ENCODE data around the gene FAM83C. TPM values are rescaled to one million over a fixed set of nuclear protein-coding genes. Genes with fewer than 3 reads are reported as not detected.
A peak's percentile ranks its signal among the peaks of the same experiment; 100 is the strongest.

Gene FAM83C
- polyA plus RNA-seq, 3 donors = not detected

DNA sequence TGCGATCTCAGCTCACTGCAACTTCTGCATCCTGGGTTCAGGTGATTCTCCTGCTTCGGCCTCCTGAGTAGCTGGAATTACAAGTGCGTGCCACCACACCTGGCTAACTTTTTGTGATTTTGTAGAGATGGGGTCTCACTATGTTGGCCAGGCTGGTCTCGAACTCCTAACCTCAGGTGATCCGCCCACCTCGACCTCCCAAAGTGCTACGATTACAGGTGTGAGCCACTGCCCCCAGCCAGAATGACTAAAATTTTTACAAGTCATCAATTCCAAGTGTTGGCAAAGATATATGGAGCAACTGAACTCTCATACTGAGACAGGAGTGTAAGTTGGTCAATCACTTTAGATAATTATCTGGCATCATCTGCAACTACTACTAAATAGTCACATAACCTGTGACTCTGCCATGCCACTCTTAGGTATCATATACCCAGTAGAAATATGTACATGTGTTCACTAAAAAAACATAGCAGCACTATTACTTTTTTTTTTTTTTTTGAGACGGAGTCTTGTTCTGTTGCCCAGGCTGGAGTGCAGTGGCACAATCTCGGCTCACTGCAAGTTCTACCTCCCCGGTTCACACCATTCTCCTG is 10.6 kb downstream of the FAM83C start:
- H3K9me3 ChIP-seq (replicated peaks in 1 of 2; ENCODE audit: control insufficient read depth in 1 of 2, insufficient read depth in 1 of 2, low read length in 2 of 2) = no peaks in the 10 kb centered on the region
- WGBS (ENCODE audit: insufficient coverage) = 100% methylated on average over 2 of the region's 10 CpGs
- peaks cover 26 to 34% of the 10 kb centered on the region in 2 donors for H3K4me1 ChIP-seq (ENCODE audit: control insufficient read depth in 1 of 2, insufficient read depth in 2 of 2, low read length in 2 of 2)
- H3K4me3 ChIP-seq (replicated peaks in 1 of 3; ENCODE audit: low read depth in 2 of 3, low read length in 3 of 3) = no peak overlapping the region
- TF ChIP-seq, protein P1, sequence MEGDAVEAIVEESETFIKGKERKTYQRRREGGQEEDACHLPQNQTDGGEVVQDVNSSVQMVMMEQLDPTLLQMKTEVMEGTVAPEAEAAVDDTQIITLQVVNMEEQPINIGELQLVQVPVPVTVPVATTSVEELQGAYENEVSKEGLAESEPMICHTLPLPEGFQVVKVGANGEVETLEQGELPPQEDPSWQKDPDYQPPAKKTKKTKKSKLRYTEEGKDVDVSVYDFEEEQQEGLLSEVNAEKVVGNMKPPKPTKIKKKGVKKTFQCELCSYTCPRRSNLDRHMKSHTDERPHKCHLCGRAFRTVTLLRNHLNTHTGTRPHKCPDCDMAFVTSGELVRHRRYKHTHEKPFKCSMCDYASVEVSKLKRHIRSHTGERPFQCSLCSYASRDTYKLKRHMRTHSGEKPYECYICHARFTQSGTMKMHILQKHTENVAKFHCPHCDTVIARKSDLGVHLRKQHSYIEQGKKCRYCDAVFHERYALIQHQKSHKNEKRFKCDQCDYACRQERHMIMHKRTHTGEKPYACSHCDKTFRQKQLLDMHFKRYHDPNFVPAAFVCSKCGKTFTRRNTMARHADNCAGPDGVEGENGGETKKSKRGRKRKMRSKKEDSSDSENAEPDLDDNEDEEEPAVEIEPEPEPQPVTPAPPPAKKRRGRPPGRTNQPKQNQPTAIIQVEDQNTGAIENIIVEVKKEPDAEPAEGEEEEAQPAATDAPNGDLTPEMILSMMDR (IDR thresholded peaks at IDR 0.05) = no peak
- H3K36me3 Mint-ChIP-seq = peaks cover 30 to 40% of the 10 kb centered on the region in 2 donors
- peaks cover 0 to 1% (median 0%) of the 10 kb centered on the region in 7 donors for H3K9me3 Mint-ChIP-seq
- no peak overlapping the region for H3K4me3 Mint-ChIP-seq
- H3K4me2 ChIP-seq (replicated peaks; ENCODE audit: extremely low read depth, low read length, poor library complexity, severe bottlenecking) = no peak overlapping the region
- H3K27me3 ChIP-seq (ENCODE audit: control insufficient read depth in 2 of 2, insufficient read depth in 2 of 2, low read length in 2 of 2) = no peaks in the 10 kb centered on the region
- DNase-seq = no peak
- H3K36me3 ChIP-seq (replicated peaks in 1 of 2; ENCODE audit: control insufficient read depth in 1 of 2, insufficient read depth in 2 of 2, low read length in 2 of 2) = peaks cover 29 to 38% of the 10 kb centered on the region in 2 donors
- peaks cover 0 to 2% (median 1%) of the 10 kb centered on the region in 3 donors for H3K27me3 Mint-ChIP-seq (ENCODE audit: low read depth in 3 of 3)
- no peak overlapping the region for H3K27ac ChIP-seq (ENCODE audit: low read depth in 1 of 2, low read length in 2 of 2)
- H4K20me1 ChIP-seq (ENCODE audit: insufficient read depth, low read length) = peaks cover 11% of the 10 kb centered on the region
- H3K9ac ChIP-seq (ENCODE audit: insufficient read depth, low read length, poor library complexity, severe bottlenecking) = no peak overlapping the region
- H2AFZ ChIP-seq (ENCODE audit: insufficient read depth, low read depth, low read length, poor library complexity, severe bottlenecking) = no peak overlapping the region
- H3K79me2 ChIP-seq (ENCODE audit: insufficient read depth, low read length) = peaks cover 51% of the 10 kb centered on the region
- H3K4me1 Mint-ChIP-seq = peaks cover 35% of the 10 kb centered on the region
- intact Hi-C loops (cut with micrococcal nuclease) = no loop called here
- peak overlapping the region in 4 of 7 donors; percentile 32 to 73 (median 50) for H3K27ac Mint-ChIP-seq

DNA sequence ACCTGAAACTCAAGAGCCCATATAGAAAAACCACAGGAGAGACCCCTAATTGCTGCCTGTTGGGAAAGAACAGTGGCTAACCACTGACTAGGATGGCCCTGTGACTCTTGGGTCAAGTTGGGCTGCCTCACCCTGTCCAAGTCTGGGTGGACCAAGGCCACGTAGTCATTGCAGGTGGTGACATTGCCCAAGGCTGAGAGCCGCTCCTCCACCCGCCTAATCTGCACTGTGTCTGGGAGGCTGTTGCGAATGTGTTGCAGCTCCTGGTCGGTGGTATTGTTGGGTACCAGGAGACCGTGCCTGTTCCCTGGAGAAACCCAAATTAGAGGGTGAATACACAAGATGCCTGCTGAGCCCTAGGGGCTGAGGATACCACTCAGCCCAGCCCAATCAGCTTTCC is 11.7 kb downstream of the FAM83C start:
- H3K4me3 Mint-ChIP-seq = no peak overlapping the region
- peaks cover 30 to 41% of the 10 kb centered on the region in 2 donors for H3K4me1 ChIP-seq (ENCODE audit: control insufficient read depth in 1 of 2, insufficient read depth in 2 of 2, low read length in 2 of 2)
- peaks cover 35 to 47% of the 10 kb centered on the region in 2 donors for H3K36me3 Mint-ChIP-seq
- H3K9me3 Mint-ChIP-seq = peaks cover 0 to 1% (median 0%) of the 10 kb centered on the region in 7 donors
- WGBS (ENCODE audit: insufficient coverage) = 92% methylated on average over 6 of the region's 6 CpGs
- no peaks in the 10 kb centered on the region for H3K9me3 ChIP-seq (replicated peaks in 1 of 2; ENCODE audit: control insufficient read depth in 1 of 2, insufficient read depth in 1 of 2, low read length in 2 of 2)
- DNase-seq = no peak
- no peaks in the 10 kb centered on the region for H3K27me3 ChIP-seq (ENCODE audit: control insufficient read depth in 2 of 2, insufficient read depth in 2 of 2, low read length in 2 of 2)
- H3K4me3 ChIP-seq (replicated peaks in 1 of 3; ENCODE audit: low read depth in 2 of 3, low read length in 3 of 3) = no peak overlapping the region
- no peak overlapping the region for H3K9ac ChIP-seq (ENCODE audit: insufficient read depth, low read length, poor library complexity, severe bottlenecking)
- peaks cover 31% of the 10 kb centered on the region for H3K4me1 Mint-ChIP-seq
- TF ChIP-seq, protein P1 (IDR thresholded peaks at IDR 0.05) = no peak
- no peak overlapping the region for H3K4me2 ChIP-seq (replicated peaks; ENCODE audit: extremely low read depth, low read length, poor library complexity, severe bottlenecking)
- peak overlapping the region in 1 of 2 donors; percentile 97 for H3K27ac ChIP-seq (ENCODE audit: low read depth in 1 of 2, low read length in 2 of 2)
- peaks cover 33 to 49% of the 10 kb centered on the region in 2 donors for H3K36me3 ChIP-seq (replicated peaks in 1 of 2; ENCODE audit: control insufficient read depth in 1 of 2, insufficient read depth in 2 of 2, low read length in 2 of 2)
- no peak overlapping the region for H2AFZ ChIP-seq (ENCODE audit: insufficient read depth, low read depth, low read length, poor library complexity, severe bottlenecking)
- no peaks in the 10 kb centered on the region for H3K27me3 Mint-ChIP-seq (ENCODE audit: low read depth in 3 of 3)
- H3K79me2 ChIP-seq (ENCODE audit: insufficient read depth, low read length) = peaks cover 62% of the 10 kb centered on the region
- peaks cover 22% of the 10 kb centered on the region for H4K20me1 ChIP-seq (ENCODE audit: insufficient read depth, low read length)
- intact Hi-C loops (cut with micrococcal nuclease) = no loop called here
- H3K27ac Mint-ChIP-seq = peak overlapping the region in 6 of 7 donors; percentile 35 to 97 (median 65)
